OCI-LY3 (cell line): Measurements from ENCODE around the gene IL10.

ENCODE experiments used
- H2AFZ ChIP-seq: fragments of 200-600, 300-600 bp; shearing (Covaris generic); 2 replicates; pipeline ENCODE4 v1.6.0; 2014; ENCODE audit warnings: antibody characterized with exemption, low read depth, low read length
- H3K27ac ChIP-seq: fragments of 200-600, 300-600 bp; sonication (generic); 2 replicates; pipeline ENCODE4 v1.5.1; 2014; ENCODE audit warnings: mild to moderate bottlenecking, low read length, moderate library complexity, mixed read lengths
- H3K27me3 ChIP-seq: fragments of 200-600, 300-600 bp; sonication (generic); 2 replicates; pipeline ENCODE4 v1.6.1; 2014; ENCODE audit warnings: low read depth, low read length, mixed read lengths
- H3K36me3 ChIP-seq: fragments of 200-600, 300-600 bp; sonication (generic); replicated peaks from 2 replicates; pipeline ENCODE3; 2014; ENCODE audit warnings: low read depth, low read length, mixed read lengths
- H3K4me1 ChIP-seq: fragments of 300-600, 200-600 bp; sonication (generic); 2 replicates; pipeline ENCODE4 v1.6.1; 2014; ENCODE audit warnings: low read length, mixed read lengths
- H3K4me2 ChIP-seq: fragments of 200-600, 300-600 bp; sonication (generic); 2 replicates; pipeline ENCODE4 v1.6.1; 2014; ENCODE audit warnings: low read length, mixed read lengths
- H3K4me3 ChIP-seq: fragments of 300-600, 200-600 bp; sonication (generic); 2 replicates; pipeline ENCODE4 v1.5.1; 2014; ENCODE audit warnings: antibody characterized with exemption, mild to moderate bottlenecking, low read length, moderate library complexity
- H3K79me2 ChIP-seq: fragments of 300-600, 200-600 bp; shearing (Covaris generic); 2 replicates; pipeline ENCODE4 v1.6.1; 2014; ENCODE audit warnings: mild to moderate bottlenecking, low read length, mixed read lengths
- H3K9ac ChIP-seq: fragments of 300-600, 200-600 bp; shearing (Covaris generic); 2 replicates; pipeline ENCODE4 v1.6.0; 2014; ENCODE audit warnings: mild to moderate bottlenecking, low read length, moderate library complexity
- H3K9me3 ChIP-seq: fragments of 200-600, 300-600 bp; shearing (Covaris generic); 2 replicates; pipeline ENCODE4 v1.6.1; 2014; ENCODE audit warnings: low read length, mixed read lengths; ENCODE audit not compliant: insufficient read depth
- H4K20me1 ChIP-seq: fragments of 200-600, 300-600 bp; sonication (generic); 2 replicates; pipeline ENCODE4 v1.6.1; 2016; ENCODE audit warnings: low read length, mixed read lengths; ENCODE audit not compliant: insufficient read depth
- EZH2phosphoT487 ChIP-seq: fragments of 200-600 bp; shearing (Covaris generic); IDR thresholded peaks from 2 replicates; pipeline ENCODE4 v1.6.1; 2018; ENCODE audit warnings: antibody characterized with exemption, mixed run types, low read depth
- TF ChIP-seq, protein P1 (sequence below): fragments of 200-600, 300-600 bp; sonication (generic); IDR thresholded peaks from 2 replicates; pipeline ENCODE4 v1.5.1; 2014; ENCODE audit warnings: antibody characterized with exemption, low read length, low read depth

The IL10 gene

DNA sequence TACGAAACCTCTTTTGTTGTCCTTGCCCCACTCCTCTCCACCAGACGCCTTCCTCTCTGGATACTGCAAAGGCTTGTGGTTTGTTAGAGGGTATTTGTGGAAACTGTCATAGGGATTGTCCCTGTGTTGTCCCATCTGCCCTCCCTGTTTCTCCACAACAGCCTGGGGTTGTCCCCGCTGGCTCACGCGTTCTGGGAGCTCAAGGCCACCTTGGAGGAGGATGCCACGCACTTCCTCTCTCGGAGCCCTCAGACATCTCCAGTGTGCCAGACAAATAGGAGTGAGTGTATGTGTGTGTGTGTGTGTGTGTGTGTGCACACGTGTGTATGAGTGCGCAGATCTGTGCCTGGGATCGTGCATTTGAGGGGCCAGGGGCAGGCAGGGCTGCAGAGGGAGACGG is 39.3 kb downstream of the IL10 start:
- Histone ChIP-seq H3K27me3 (no peaks in the 10 kb centered on the region), H3K79me2 (peaks cover 11% of the 10 kb centered on the region), H2AFZ (no peak overlapping the region), H4K20me1 (no peaks in the 10 kb centered on the region), H3K27ac (peak overlapping the region; percentile 26), H3K36me3 (peaks cover 50% of the 10 kb centered on the region), H3K4me2 (peak overlapping the region; percentile 21), H3K9me3 (no peaks in the 10 kb centered on the region), H3K4me3 (no peak overlapping the region), H3K4me1 (peaks cover 100% of the 10 kb centered on the region), H3K9ac (no peak overlapping the region; the same call in 1 of the 2 replicates)
- no peak for TF ChIP-seq EZH2phosphoT487

DNA sequence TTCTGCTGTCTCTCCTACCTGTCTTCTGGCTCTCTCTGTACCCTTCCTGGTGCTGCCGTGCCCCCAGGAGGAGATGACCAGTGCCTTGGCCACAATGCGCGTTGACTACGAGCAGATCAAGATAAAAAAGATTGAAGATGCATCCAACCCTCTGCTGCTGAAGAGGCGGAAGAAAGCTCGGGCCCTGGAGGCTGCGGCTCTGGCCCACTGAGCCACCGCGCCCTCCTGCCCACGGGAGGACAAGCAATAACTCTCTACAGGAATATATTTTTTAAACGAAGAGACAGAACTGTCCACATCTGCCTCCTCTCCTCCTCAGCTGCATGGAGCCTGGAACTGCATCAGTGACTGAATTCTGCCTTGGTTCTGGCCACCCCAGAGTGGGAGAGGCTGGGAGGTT is 39.8 kb downstream of the IL10 start:
- H3K9me3 ChIP-seq: no peaks in the 10 kb centered on the region
- peak overlapping the region; percentile 21 for H3K4me2 ChIP-seq
- H3K27me3 ChIP-seq: no peaks in the 10 kb centered on the region
- H3K36me3 ChIP-seq: peaks cover 50% of the 10 kb centered on the region
- peak overlapping the region; percentile 26 for H3K27ac ChIP-seq
- H3K4me1 ChIP-seq: peaks cover 98% of the 10 kb centered on the region
- peaks cover 15% of the 10 kb centered on the region for H3K79me2 ChIP-seq
- H2AFZ ChIP-seq: no peak overlapping the region
- no peaks in the 10 kb centered on the region for H4K20me1 ChIP-seq
- no peak overlapping the region for H3K9ac ChIP-seq
- TF ChIP-seq EZH2phosphoT487: no peak
- TF ChIP-seq, protein P1, sequence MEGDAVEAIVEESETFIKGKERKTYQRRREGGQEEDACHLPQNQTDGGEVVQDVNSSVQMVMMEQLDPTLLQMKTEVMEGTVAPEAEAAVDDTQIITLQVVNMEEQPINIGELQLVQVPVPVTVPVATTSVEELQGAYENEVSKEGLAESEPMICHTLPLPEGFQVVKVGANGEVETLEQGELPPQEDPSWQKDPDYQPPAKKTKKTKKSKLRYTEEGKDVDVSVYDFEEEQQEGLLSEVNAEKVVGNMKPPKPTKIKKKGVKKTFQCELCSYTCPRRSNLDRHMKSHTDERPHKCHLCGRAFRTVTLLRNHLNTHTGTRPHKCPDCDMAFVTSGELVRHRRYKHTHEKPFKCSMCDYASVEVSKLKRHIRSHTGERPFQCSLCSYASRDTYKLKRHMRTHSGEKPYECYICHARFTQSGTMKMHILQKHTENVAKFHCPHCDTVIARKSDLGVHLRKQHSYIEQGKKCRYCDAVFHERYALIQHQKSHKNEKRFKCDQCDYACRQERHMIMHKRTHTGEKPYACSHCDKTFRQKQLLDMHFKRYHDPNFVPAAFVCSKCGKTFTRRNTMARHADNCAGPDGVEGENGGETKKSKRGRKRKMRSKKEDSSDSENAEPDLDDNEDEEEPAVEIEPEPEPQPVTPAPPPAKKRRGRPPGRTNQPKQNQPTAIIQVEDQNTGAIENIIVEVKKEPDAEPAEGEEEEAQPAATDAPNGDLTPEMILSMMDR: no peak
- H3K4me3 ChIP-seq: no peak overlapping the region

- Histone ChIP-seq H3K9me3 (no peaks in the 10 kb centered on the region), H3K4me2 (peak overlapping the region; percentile 51), H3K4me1 (peaks cover 92% of the 10 kb centered on the region), H3K79me2 (peaks cover 39% of the 10 kb centered on the region), H3K36me3 (peaks cover 37% of the 10 kb centered on the region), H3K27ac (peak overlapping the region; percentile 71), H3K27me3 (no peaks in the 10 kb centered on the region), H3K9ac (no peak overlapping the region; the same call in 1 of the 2 replicates), H4K20me1 (peaks cover 23% of the 10 kb centered on the region), H3K4me3 (no peak overlapping the region), H2AFZ (no peak overlapping the region)
- no peak for TF ChIP-seq EZH2phosphoT487
- TF ChIP-seq, protein P1: no peak
These were observed 42.8 kb downstream of the IL10 start for GRCh38 chr1:206729507-206729906.

DNA sequence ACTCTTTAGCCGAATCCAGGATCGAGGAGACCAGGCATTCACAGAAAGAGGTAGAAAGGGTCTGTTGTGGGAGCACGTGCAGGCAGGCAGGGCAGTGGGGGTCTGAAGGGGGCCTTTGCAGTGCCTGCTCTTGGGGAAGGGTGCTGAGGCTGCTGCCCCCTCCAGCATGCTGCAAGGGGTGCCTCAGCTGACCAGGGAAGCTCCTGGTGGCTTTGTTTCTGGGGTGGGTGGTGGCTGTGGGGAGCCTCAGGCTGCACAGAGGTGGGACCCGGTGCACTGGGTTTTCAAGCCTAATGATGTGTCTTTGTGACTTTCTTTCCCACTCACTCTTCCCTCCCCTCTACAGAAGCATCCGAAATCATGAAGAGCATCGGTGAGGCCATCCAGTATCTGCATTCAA is 43.2 kb downstream of the IL10 start:
- Histone ChIP-seq H3K4me2 (peak overlapping the region; percentile 51; the same call in 1 of the 2 replicates), H3K36me3 (peaks cover 37% of the 10 kb centered on the region), H3K27me3 (no peaks in the 10 kb centered on the region), H3K79me2 (peaks cover 41% of the 10 kb centered on the region), H3K9ac (no peak overlapping the region), H2AFZ (no peak overlapping the region), H4K20me1 (peaks cover 26% of the 10 kb centered on the region), H3K27ac (peak overlapping the region; percentile 71), H3K4me3 (no peak overlapping the region), H3K4me1 (peaks cover 88% of the 10 kb centered on the region), H3K9me3 (no peaks in the 10 kb centered on the region)
- TF ChIP-seq, protein P1: no peak
- TF ChIP-seq EZH2phosphoT487: no peak

DNA sequence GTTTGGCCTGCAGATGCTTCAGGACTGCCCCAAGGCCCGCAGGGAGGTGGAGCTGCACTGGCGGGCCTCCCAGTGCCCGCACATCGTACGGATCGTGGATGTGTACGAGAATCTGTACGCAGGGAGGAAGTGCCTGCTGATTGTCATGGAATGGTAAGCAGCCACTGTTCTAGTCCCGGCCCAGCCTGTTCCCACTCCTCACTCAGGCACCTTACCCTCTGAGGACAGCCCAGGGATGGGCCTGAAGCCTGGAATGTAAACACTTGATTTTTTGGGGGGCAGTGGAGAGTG is 43.7 kb downstream of the IL10 start:
- Histone ChIP-seq H3K9ac (no peak overlapping the region), H3K4me1 (peaks cover 84% of the 10 kb centered on the region), H4K20me1 (peaks cover 30% of the 10 kb centered on the region), H3K4me3 (no peak overlapping the region), H3K4me2 (no peak overlapping the region), H3K27ac (no peak overlapping the region), H3K79me2 (peaks cover 45% of the 10 kb centered on the region), H3K9me3 (no peaks in the 10 kb centered on the region), H2AFZ (no peak overlapping the region), H3K27me3 (no peaks in the 10 kb centered on the region), H3K36me3 (peaks cover 35% of the 10 kb centered on the region)
- no peak for TF ChIP-seq EZH2phosphoT487
- TF ChIP-seq, protein P1: no peak
